AG04450 (cell line): ENCODE measurements around the gene OR2AT4. TPM values are rescaled to one million over a fixed set of nuclear protein-coding genes. Genes with fewer than 3 reads are reported as not detected.

Experiments used
- CTCF ChIA-PET: fragments of 300-600, 350-600 bp; formaldehyde crosslinking; extraction: SDS; loops from one replicate; lab custom pipeline; 2022; ENCODE audit warnings: antibody characterized with exemption, inconsistent platforms; lab: Charles Lee
- POLR2A ChIA-PET: fragments of 350-600 bp; formaldehyde crosslinking; extraction: SDS; loops from one replicate; lab custom pipeline; 2021; ENCODE audit warnings: antibody characterized with exemption, inconsistent platforms; lab: Yijun Ruan, JAX
- DNase-seq: peaks from one replicate; pipeline ENCODE4 v3.0.0-alpha.2; 2011; ENCODE audit warnings: low read depth, low spot score
- H3K27ac ChIP-seq: one replicate; pipeline ENCODE4 v1.5.1; 2012; ENCODE audit warnings: low read depth, low read length, control low read depth
- H3K27me3 ChIP-seq: one replicate; pipeline ENCODE4 v1.6.0; 2012; ENCODE audit warnings: low read length; ENCODE audit not compliant: control insufficient read depth, insufficient read depth
- H3K4me3 ChIP-seq: 2 replicates; pipeline ENCODE4 v1.5.1; 2011; ENCODE audit warnings: mild to moderate bottlenecking, low read depth, low read length, control low read depth
- H3K9me3 ChIP-seq: 2 replicates; pipeline ENCODE4 v1.5.1; 2012; ENCODE audit warnings: low read length; ENCODE audit not compliant: control insufficient read depth, insufficient read depth
- CTCF ChIP-seq: IDR thresholded peaks from 2 replicates; pipeline ENCODE4 v1.5.1; 2011; ENCODE audit warnings: low read depth, low read length, control low read depth, inconsistent platforms
- polyA plus RNA-seq: library from polyadenylated mRNA; depleted of rRNA; stranded (reverse); fragments of >200 nt; gene quantifications from 2 replicates; pipeline ENCODE4 v1.2.3, GENCODE V29; 2011

The OR2AT4 gene
- polyA plus RNA-seq, 1 experiment, result not detected

- Histone ChIP-seq H3K4me3 (no peak overlapping the region), H3K27me3 (peaks cover 19% of the 10 kb centered on the region), H3K9me3 (no peaks in the 10 kb centered on the region), H3K27ac (no peak overlapping the region)
- ChIA-PET CTCF (no interaction called here), POLR2A (no interaction called here)
- TF ChIP-seq CTCF, result no peak
- DNase-seq, result no peak
These were observed 17.1 kb downstream of the OR2AT4 start for GRCh38 chr11:75079546-75079945.

GRCh38 chr11:75078233-75078632, 18.4 kb downstream of the OR2AT4 start:
- H3K9me3 ChIP-seq, result no peaks in the 10 kb centered on the region
- ChIA-PET POLR2A (no interaction called here), CTCF (no interaction called here)
- TF ChIP-seq CTCF, result no peak
- H3K27me3 ChIP-seq, result peaks cover 21% of the 10 kb centered on the region
- no peak overlapping the region for H3K27ac ChIP-seq
- H3K4me3 ChIP-seq, result no peak overlapping the region
- no peak for DNase-seq

- H3K4me3 ChIP-seq, result no peak overlapping the region
- ChIA-PET CTCF (no interaction called here), POLR2A (no interaction called here)
- peaks cover 28% of the 10 kb centered on the region for H3K27me3 ChIP-seq
- no peak for TF ChIP-seq CTCF
- no peak for DNase-seq
- H3K27ac ChIP-seq, result no peak overlapping the region
- H3K9me3 ChIP-seq, result no peaks in the 10 kb centered on the region
These were observed 19.4 kb downstream of the OR2AT4 start for GRCh38 chr11:75077316-75077715.

- Histone ChIP-seq H3K27ac (no peak overlapping the region), H3K27me3 (peaks cover 30% of the 10 kb centered on the region), H3K9me3 (no peaks in the 10 kb centered on the region), H3K4me3 (no peak overlapping the region)
- ChIA-PET POLR2A (no interaction called here), CTCF (no interaction called here)
- TF ChIP-seq CTCF, result no peak
- no peak for DNase-seq
These were observed 20.0 kb downstream of the OR2AT4 start for GRCh38 chr11:75076671-75077070.

GRCh38 chr11:75073459-75074190, 23.1 kb downstream of the OR2AT4 start:
- no peak overlapping the region for H3K27ac ChIP-seq
- peaks cover 29% of the 10 kb centered on the region for H3K27me3 ChIP-seq
- H3K9me3 ChIP-seq, result no peaks in the 10 kb centered on the region
- POLR2A ChIA-PET, result no interaction called here
- CTCF ChIA-PET, result no interaction called here
- no peak overlapping the region for H3K4me3 ChIP-seq
- TF ChIP-seq CTCF, result peak; percentile 25; the same call in 1 of the 2 replicates
- no peak for DNase-seq
